Measurements from ENCODE around the gene C14orf132. TPM values are rescaled to one million over a fixed set of nuclear protein-coding genes. Genes with fewer than 3 reads are reported as not detected.

Gene C14orf132
- total RNA-seq, 4 donors from 2014 or later = 3.5 to 6.4 (median 5.0) TPM

GRCh38 chr14:96118391-96118790 lies 79.2 kb downstream of the C14orf132 start:
- intact Hi-C loops (cut with DNase I; ENCODE audit: low total_unique reads) (loop anchor here (5.0 kb wide), 1 partner anchor 1556 kb away; the partner anchor contains the start of gene SERPINA4), in situ Hi-C loops (cut with MboI; ENCODE audit: low pct_ligation_motif_present in 1 of 4, low pct_unique_long_range_greater_than_20kb in 1 of 4, low sequenced_read_pairs in 3 of 4) (loop anchor here in 1 of 4 donors (5.0 kb wide), 1 partner anchor 74 kb away; no protein-coding TSS in a partner anchor)
- Histone ChIP-seq H3K9me3 (no peaks in the 10 kb centered on the region), H3K4me3 (no peak overlapping the region), H3K27ac (no peak overlapping the region), H3K36me3 (no peaks in the 10 kb centered on the region), H3K4me1 (peaks cover 0 to 6% (median 0%) of the 10 kb centered on the region in 4 donors), H3K27me3 (no peaks in the 10 kb centered on the region)
- no peak for TF ChIP-seq POLR2A (IDR thresholded peaks at IDR 0.05)
- no peak for DNase-seq
- 90 to 100% methylated on average over 1 to 3 of the region's 3 CpGs for WGBS, 2 donors (ENCODE audit: low coverage in 1 of 2)

- no peaks in the 10 kb centered on the region for H3K27me3 ChIP-seq
- no peak overlapping the region for H3K27ac ChIP-seq
- no peaks in the 10 kb centered on the region for H3K9me3 ChIP-seq
- DNase-seq = no peak
- no peak for TF ChIP-seq POLR2A (IDR thresholded peaks at IDR 0.05)
- TF ChIP-seq CTCF (IDR thresholded peaks at IDR 0.05) = no peak
- no peak for TF ChIP-seq POLR2AphosphoS5 (IDR thresholded peaks at IDR 0.05)
- no peak for TF ChIP-seq EP300 (IDR thresholded peaks at IDR 0.05; ENCODE audit: low read depth)
- in situ Hi-C loops (cut with MboI; ENCODE audit: low pct_ligation_motif_present in 1 of 4, low pct_unique_long_range_greater_than_20kb in 1 of 4, low sequenced_read_pairs in 3 of 4) (loop anchor here in 1 of 4 donors (5.0 kb wide), 1 partner anchor 72 kb away; no protein-coding TSS in a partner anchor), intact Hi-C loops (cut with DNase I; ENCODE audit: low total_unique reads) (loop anchor here (5.0 kb wide), 1 partner anchor 1558 kb away; the partner anchor contains the start of gene SERPINA4)
- H3K36me3 ChIP-seq = no peaks in the 10 kb centered on the region
- 60 to 71% methylated on average over 1 to 2 of the region's 2 CpGs for WGBS, 2 donors (ENCODE audit: low coverage in 1 of 2)
- peaks cover 0 to 6% (median 0%) of the 10 kb centered on the region in 4 donors for H3K4me1 ChIP-seq
- H3K4me3 ChIP-seq = no peak overlapping the region
Measured at GRCh38 chr14:96119947-96120346, 80.8 kb downstream of the C14orf132 start.

GRCh38 chr14:96120392-96120791 lies 81.2 kb downstream of the C14orf132 start:
- no peak overlapping the region for H3K27ac ChIP-seq

GRCh38 chr14:96120941-96121340 lies 81.8 kb downstream of the C14orf132 start:
- WGBS, 2 donors (ENCODE audit: low coverage in 1 of 2) = 84 to 91% methylated on average over 2 to 4 of the region's 4 CpGs
- no peaks in the 10 kb centered on the region for H3K36me3 ChIP-seq
- TF ChIP-seq EP300 (IDR thresholded peaks at IDR 0.05; ENCODE audit: low read depth) = no peak
- TF ChIP-seq POLR2A (IDR thresholded peaks at IDR 0.05) = no peak
- TF ChIP-seq CTCF (IDR thresholded peaks at IDR 0.05) = no peak
- no peak for TF ChIP-seq POLR2AphosphoS5 (IDR thresholded peaks at IDR 0.05)
- peaks cover 0 to 6% (median 0%) of the 10 kb centered on the region in 4 donors for H3K4me1 ChIP-seq
- DNase-seq = no peak
- in situ Hi-C loops (cut with MboI; ENCODE audit: low pct_ligation_motif_present in 1 of 4, low pct_unique_long_range_greater_than_20kb in 1 of 4, low sequenced_read_pairs in 3 of 4) = no loop called here
- no peaks in the 10 kb centered on the region for H3K9me3 ChIP-seq
- H3K27ac ChIP-seq = no peak overlapping the region
- H3K27me3 ChIP-seq = no peaks in the 10 kb centered on the region
- no peak overlapping the region for H3K4me3 ChIP-seq
- intact Hi-C loops (cut with DNase I; ENCODE audit: low total_unique reads) = no loop called here

More at GRCh38 chr14:96120392-96120791, 81.2 kb downstream of the C14orf132 start:
- H3K9me3 ChIP-seq = no peaks in the 10 kb centered on the region
- in situ Hi-C loops (cut with MboI; ENCODE audit: low pct_ligation_motif_present in 1 of 4, low pct_unique_long_range_greater_than_20kb in 1 of 4, low sequenced_read_pairs in 3 of 4) (no loop called here), intact Hi-C loops (cut with DNase I; ENCODE audit: low total_unique reads) (no loop called here)
- peaks cover 0 to 6% (median 0%) of the 10 kb centered on the region in 4 donors for H3K4me1 ChIP-seq
- H3K36me3 ChIP-seq = no peaks in the 10 kb centered on the region
- DNase-seq = no peak
- WGBS, 2 donors (ENCODE audit: low coverage in 1 of 2) = 64 to 71% methylated on average over 1 to 3 of the region's 3 CpGs
- no peak for TF ChIP-seq EP300 (IDR thresholded peaks at IDR 0.05; ENCODE audit: low read depth)
- no peak for TF ChIP-seq POLR2AphosphoS5 (IDR thresholded peaks at IDR 0.05)
- no peak for TF ChIP-seq CTCF (IDR thresholded peaks at IDR 0.05)
- TF ChIP-seq POLR2A (IDR thresholded peaks at IDR 0.05) = no peak
- no peak overlapping the region for H3K4me3 ChIP-seq
- no peaks in the 10 kb centered on the region for H3K27me3 ChIP-seq

Data from transverse colon (tissue), 4 donors.